ENCODE data around the gene AHDC1. TPM values are rescaled to one million over a fixed set of nuclear protein-coding genes. Genes with fewer than 3 reads are reported as not detected.

Gene AHDC1
- total and polyA plus RNA-seq, 2 of the 13 experiments (the other 11 are each of a cell fraction or from before 2014, with no cell fraction given) = 1.0 to 2.7 TPM

DNA sequence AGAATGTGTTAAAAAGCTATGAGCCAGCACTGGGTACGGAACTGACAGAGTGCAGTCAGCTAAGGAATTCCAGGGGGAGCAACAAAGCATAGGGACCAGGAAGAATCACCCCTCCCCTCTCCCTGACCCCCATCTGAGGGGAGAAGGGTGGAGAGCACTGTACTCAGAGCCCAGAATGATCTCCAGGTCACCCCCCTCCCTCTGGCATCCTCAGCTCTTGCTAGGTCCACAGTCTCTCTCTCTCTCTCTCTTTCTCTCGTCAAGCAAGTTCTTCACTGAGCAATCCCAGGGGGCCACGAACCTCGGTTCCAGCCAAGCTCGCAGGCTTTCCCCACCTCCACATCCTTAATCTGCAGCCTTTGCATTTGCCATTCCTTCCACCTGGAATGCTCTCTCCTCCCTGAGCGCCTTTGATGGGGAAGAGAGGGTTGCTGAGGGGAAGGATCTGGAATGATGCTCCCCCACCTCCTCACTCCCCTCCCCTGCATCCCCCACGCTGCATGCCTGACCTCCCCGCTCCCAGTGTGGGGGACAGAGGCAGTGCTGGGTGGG is 107.3 kb downstream of the AHDC1 start (continued):
- TF ChIP-seq GABPA (IDR thresholded peaks at IDR 0.05; ENCODE audit: low read depth, low read length) = no peak
- peak; percentile 56 for TF ChIP-seq GABPA (CRISPR knock-in tag; IDR thresholded peaks at IDR 0.05; ENCODE audit: low read depth)
- peak; percentile 98 for TF ChIP-seq ZNF691 (CRISPR knock-in tag; IDR thresholded peaks at IDR 0.05; ENCODE audit: borderline replicate concordance, low read depth)
- 0 out of 2 replicates have a peak, but pooled peaks have one; percentile 11 for TF ChIP-seq MAFF (IDR thresholded peaks at IDR 0.05; ENCODE audit: low read depth, low read length)
- TF ChIP-seq ZBTB26 (CRISPR knock-in tag; IDR thresholded peaks at IDR 0.05; ENCODE audit: borderline replicate concordance) = no peak
- TF ChIP-seq MEIS1 (CRISPR knock-in tag; IDR thresholded peaks at IDR 0.05; ENCODE audit: borderline replicate concordance) = no peak
- peak; percentile 21; the same call in 1 of the 2 replicates for TF ChIP-seq ZNF687 (CRISPR knock-in tag; IDR thresholded peaks at IDR 0.05)
- TF ChIP-seq ZNF263 (CRISPR knock-in tag; IDR thresholded peaks at IDR 0.05) = 0 out of 2 replicates have a peak, but pooled peaks have one; percentile 30
- TF ChIP-seq FOSL1 (CRISPR knock-in tag; IDR thresholded peaks at IDR 0.05; ENCODE audit: borderline replicate concordance) = no peak

Measured in HepG2 (cell line).